HCT116 (cell line): ENCODE measurements around the gene MYO1E. TPM values are rescaled to one million over a fixed set of nuclear protein-coding genes. Genes with fewer than 3 reads are reported as not detected.

Source experiments
- ATAC-seq: fragments of 200-7000 bp; cut with Tn5 transposase; 2 replicates; pipeline ENCODE4 v1.9.1; 2020; ENCODE audit warnings: mild to moderate bottlenecking, moderate library complexity
- BruUV-seq: library from RNA; stranded (reverse); fragments of 400-500 nt; replicated peaks from 2 replicates; lab custom pipeline; 2021; lab: Mats Ljungman, UMichigan
- CTCF ChIA-PET: fragments of 300-600 bp; sonication (Branson Sonifier 250); formaldehyde crosslinking; loops from one replicate; lab custom pipeline; 2021; ENCODE audit warnings: antibody characterized with exemption; lab: Charles Lee
- POLR2A ChIA-PET: fragments of 300-600, 350-600 bp; sonication (Branson Sonifier 250); formaldehyde crosslinking; loops from one replicate; lab custom pipeline; 2021; ENCODE audit warnings: antibody characterized with exemption; lab: Charles Lee
- RAD21 ChIA-PET, 2 experiments: fragments of 300-600 bp; sonication (Branson Sonifier 250); formaldehyde crosslinking; loops; one replicate each; lab custom pipeline; 2023; ENCODE audit warnings: low total read pairs in 2 of 2; ENCODE audit not compliant: uncharacterized antibody in 2 of 2, unreplicated experiment in 2 of 2, low non-redundant PET in 1 of 2; lab: Charles Lee
- DNase-seq: peaks from one replicate; pipeline ENCODE4 v3.0.0-alpha.2; 2010; ENCODE audit warnings: low read depth, low spot score
- H2AFZ ChIP-seq: fragments of 200-600 bp; shearing (Covaris generic), sonication (generic); 2 replicates; pipeline ENCODE4 v1.6.1; 2017; ENCODE audit warnings: low read depth, mixed run types, mixed read lengths, antibody characterized with exemption, low read length; ENCODE audit not compliant: poor library complexity, severe bottlenecking
- H3K27ac ChIP-seq: 2 replicates; pipeline ENCODE4 v1.5.1; 2012; ENCODE audit warnings: low read depth, low read length
- H3K27me3 ChIP-seq: fragments of 200-600 bp; sonication (generic); 2 replicates; pipeline ENCODE4 v1.6.1; 2016; ENCODE audit warnings: mixed run types, low read length, mixed read lengths; ENCODE audit not compliant: insufficient read depth
- H3K36me3 ChIP-seq, 2 experiments: fragments of 200-500 bp in 1 of 2; fragments of 200-600 bp in 1 of 2; sonication (Bioruptor generic) in 1 of 2; sonication (generic) in 1 of 2; 2 replicates each; pipeline versions ENCODE4 v1.5.1 to v1.6.1; 2014 to 2016; ENCODE audit warnings: low read length in 2 of 2, inconsistent platforms in 1 of 2, mixed read lengths in 1 of 2, mixed run types in 1 of 2; ENCODE audit not compliant: insufficient read depth in 2 of 2, control insufficient read depth in 1 of 2
- H3K4me1 ChIP-seq, 2 experiments: fragments of 200-600 bp in 1 of 2; sonication (generic) in 1 of 2; 2 replicates each; pipeline versions ENCODE4 v1.5.1 to v1.6.1; 2012 to 2017; ENCODE audit warnings: low read length in 2 of 2, inconsistent platforms in 1 of 2, mild to moderate bottlenecking in 1 of 2, mixed read lengths in 1 of 2, mixed run types in 1 of 2, moderate library complexity in 1 of 2; ENCODE audit not compliant: insufficient read depth in 2 of 2, control insufficient read depth in 1 of 2
- H3K4me2 ChIP-seq: fragments of 200-600 bp; sonication (generic); 2 replicates; pipeline ENCODE4 v1.6.1; 2017; ENCODE audit warnings: mixed run types, low read length, mixed read lengths
- H3K4me3 ChIP-seq, 2 experiments: fragments of 200-600 bp in 1 of 2; sonication (generic) in 1 of 2; replicated peaks in 1 of 2; 2 replicates each; pipeline ENCODE4 v1.5.1; 2011 to 2016; ENCODE audit warnings: low read length in 2 of 2, control low read depth in 1 of 2, low read depth in 1 of 2, mild to moderate bottlenecking in 1 of 2, mixed read lengths in 1 of 2, mixed run types in 1 of 2
- H3K79me2 ChIP-seq: fragments of 200-600 bp; sonication (generic); 2 replicates; pipeline ENCODE4 v1.6.1; 2017; ENCODE audit warnings: mild to moderate bottlenecking, mixed run types, low read length, moderate library complexity, mixed read lengths; ENCODE audit not compliant: insufficient read depth
- H3K9ac ChIP-seq: fragments of 200-600 bp; sonication (generic); 2 replicates; pipeline ENCODE4 v1.6.1; 2016; ENCODE audit warnings: low read length, mixed read lengths
- H3K9me2 ChIP-seq: fragments of 200-600 bp; sonication (generic), shearing (Covaris generic); 2 replicates; pipeline ENCODE4 v1.6.1; 2017; ENCODE audit warnings: mixed run types, mild to moderate bottlenecking, moderate library complexity; ENCODE audit not compliant: insufficient read depth
- H3K9me3 ChIP-seq, 2 experiments: fragments of 200-500 bp in 1 of 2; fragments of 200-600 bp in 1 of 2; sonication (Bioruptor generic) in 1 of 2; sonication (generic) in 1 of 2; 2 replicates each; pipeline ENCODE4 v1.6.1; 2014 to 2017; ENCODE audit warnings: low read length in 2 of 2, mixed read lengths in 2 of 2, inconsistent platforms in 1 of 2, low read depth in 1 of 2, mild to moderate bottlenecking in 1 of 2, mixed run types in 1 of 2, moderate library complexity in 1 of 2; ENCODE audit not compliant: control insufficient read depth in 1 of 2, insufficient read depth in 1 of 2
- H4K20me1 ChIP-seq: fragments of 200-600 bp; sonication (generic), shearing (Covaris generic); 2 replicates; pipeline ENCODE4 v1.6.1; 2017; ENCODE audit warnings: mixed run types, mild to moderate bottlenecking, moderate library complexity; ENCODE audit not compliant: insufficient read depth
- ELF1 ChIP-seq: IDR thresholded peaks from 2 replicates; pipeline ENCODE4 v1.6.1; 2012; ENCODE audit warnings: low read depth, borderline replicate concordance
- EZH2 ChIP-seq: fragments of 200-600 bp; sonication (generic); IDR thresholded peaks from 2 replicates; pipeline ENCODE4 v1.6.1; 2017; ENCODE audit warnings: antibody characterized with exemption, mixed run types
- EZH2phosphoT487 ChIP-seq: fragments of 200-600 bp; IDR thresholded peaks from 2 replicates; pipeline ENCODE4 v1.6.1; 2018; ENCODE audit warnings: antibody characterized with exemption, borderline replicate concordance
- MAX ChIP-seq: IDR thresholded peaks from 2 replicates; pipeline ENCODE4 v1.6.1; 2012
- POLR2AphosphoS5 ChIP-seq: IDR thresholded peaks from 2 replicates; pipeline ENCODE4 v1.6.1; 2011; ENCODE audit warnings: mild to moderate bottlenecking, low read depth, low read length, moderate library complexity
- REST ChIP-seq: IDR thresholded peaks from 2 replicates; pipeline ENCODE4 v1.6.1; 2012; ENCODE audit warnings: low read depth
- intact Hi-C: fragments of 100-400 bp; cut with micrococcal nuclease; formaldehyde crosslinking; loops from 2 replicates; pipeline ENCODE4 v1.10.0; 2022
- total RNA-seq: library from RNA; stranded (reverse); gene quantifications from one replicate; pipeline ENCODE4 v1.2.1, GENCODE V29; 2021; ENCODE audit not compliant: unreplicated experiment

The MYO1E gene
- total RNA-seq, 1 experiment from 2014 or later: 182 TPM

DNA sequence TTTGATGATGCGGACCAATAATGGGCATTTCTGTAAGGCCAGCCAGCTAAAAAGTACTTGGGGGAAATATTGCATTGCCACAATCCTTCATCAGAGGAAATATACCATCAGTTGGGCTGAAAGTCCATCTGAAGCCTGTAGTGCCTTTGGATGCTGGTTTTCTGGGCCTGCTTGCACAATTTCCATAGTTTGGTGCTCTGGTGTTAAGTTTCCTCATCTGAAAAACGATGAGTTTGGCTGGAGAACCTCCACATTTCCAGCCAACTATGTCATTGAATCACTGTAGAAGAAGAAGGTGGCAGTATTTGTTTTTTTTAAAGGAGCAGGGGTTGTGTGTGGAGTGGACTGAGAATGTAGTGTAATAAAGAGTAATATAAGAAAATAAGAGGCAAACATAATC, 257.6 kb downstream of the MYO1E start:
- Histone ChIP-seq H3K27ac (no peak overlapping the region), H3K9ac (no peak overlapping the region), H3K4me1 (no peaks in the 10 kb centered on the region), H3K4me3 (no peak overlapping the region), H2AFZ (no peak overlapping the region), H3K9me3 (no peaks in the 10 kb centered on the region), H4K20me1 (no peaks in the 10 kb centered on the region), H3K27me3 (no peaks in the 10 kb centered on the region), H3K36me3 (peaks cover 60 to 71% of the 10 kb centered on the region in 2 experiments), H3K4me2 (no peak overlapping the region), H3K9me2 (no peaks in the 10 kb centered on the region), H3K79me2 (peaks cover 30% of the 10 kb centered on the region)
- intact Hi-C loops: no loop called here
- no peak for DNase-seq
- RAD21 ChIA-PET: no interaction called here
- POLR2A ChIA-PET: no interaction called here
- CTCF ChIA-PET: no interaction called here
- ATAC-seq: no peak
- BruUV-seq: no TSS peak
- TF ChIP-seq EZH2 (no peak), ELF1 (no peak), REST (no peak), MAX (no peak), EZH2phosphoT487 (no peak), POLR2AphosphoS5 (no peak)
